NK-92 treated with Interleukin-12 subunit alpha and Interleukin-12 subunit beta, amount 100 ng/mL, for 24 hours (cell line): ENCODE results near the gene CAPN9.
"Not testable (repeated sequence)": the region's sequence is repeated elsewhere in the genome, so short reads cannot be mapped to it uniquely, and the experiment has no call there.

Experiments
- DNase-seq: peaks from one replicate; lab custom pipeline; 2025; lab: John Stamatoyannopoulos, UW

The CAPN9 gene

GRCh38 chr1:230825761-230826160 is 78.6 kb downstream of the CAPN9 start:
- DNase-seq = no peak

GRCh38 chr1:230826166-230826875 is 79.1 kb downstream of the CAPN9 start:
- no peak for DNase-seq

GRCh38 chr1:230827081-230827681 is 80.0 kb downstream of the CAPN9 start:
- no peak for DNase-seq

- no peak for DNase-seq
Measured at GRCh38 chr1:230827801-230828200, 80.6 kb downstream of the CAPN9 start.

GRCh38 chr1:230828421-230828820 is 81.2 kb downstream of the CAPN9 start:
- DNase-seq = no peak

GRCh38 chr1:230831771-230832170 is 84.6 kb downstream of the CAPN9 start:
- DNase-seq = no peak

GRCh38 chr1:230832476-230832875 is 85.3 kb downstream of the CAPN9 start:
- DNase-seq = no peak

- DNase-seq = no peak
Measured at GRCh38 chr1:230833511-230833910, 86.3 kb downstream of the CAPN9 start.

GRCh38 chr1:230834292-230834691 is 87.1 kb downstream of the CAPN9 start:
- DNase-seq = no peak

GRCh38 chr1:230836347-230836746 is 89.2 kb downstream of the CAPN9 start:
- DNase-seq = no peak

- no peak for DNase-seq
Measured at GRCh38 chr1:230836793-230837192, 89.6 kb downstream of the CAPN9 start.

GRCh38 chr1:230839173-230839572 is 92.0 kb downstream of the CAPN9 start:
- no peak for DNase-seq

GRCh38 chr1:230842801-230843200 is 95.6 kb downstream of the CAPN9 start:
- DNase-seq = no peak

- no peak for DNase-seq
Measured at GRCh38 chr1:230843503-230844309, 96.5 kb downstream of the CAPN9 start.

- DNase-seq = no peak
Measured at GRCh38 chr1:230844561-230844960, 97.4 kb downstream of the CAPN9 start.

- not testable (repeated sequence) for DNase-seq
Measured at GRCh38 chr1:230845184-230845583, 98.0 kb downstream of the CAPN9 start.

GRCh38 chr1:230848235-230848634 is 101.0 kb downstream of the CAPN9 start:
- DNase-seq = no peak

- DNase-seq = no peak
Measured at GRCh38 chr1:230849451-230850224, 102.5 kb downstream of the CAPN9 start.

GRCh38 chr1:230850547-230850946 is 103.4 kb downstream of the CAPN9 start:
- DNase-seq = no peak

GRCh38 chr1:230851291-230851691 is 104.1 kb downstream of the CAPN9 start:
- no peak for DNase-seq
